Aorta (tissue), 5 donors: ENCODE data around the gene TAF4. TPM values are rescaled to one million over a fixed set of nuclear protein-coding genes. Genes with fewer than 3 reads are reported as not detected.
A peak's percentile ranks its signal among the peaks of the same experiment; 100 is the strongest.

Source experiments
- ATAC-seq: fragments of 200-7000 bp; cut with Tn5 transposase; one replicate; pipeline ENCODE4 v1.9.1; 2022; ENCODE audit warnings: moderate library complexity; ENCODE audit not compliant: low FRiP score
- DNase-seq, 2 donors: peaks; one replicate each; pipeline ENCODE4 v3.0.0-alpha.2; 2020
- H3K27ac ChIP-seq, 2 donors: one replicate each; pipeline ENCODE4 v1.5.1; 2013; ENCODE audit warnings: low read length in 2 of 2, mild to moderate bottlenecking in 2 of 2, moderate library complexity in 2 of 2, control low read depth in 1 of 2, inconsistent platforms in 1 of 2, low read depth in 1 of 2
- H3K27me3 ChIP-seq, 2 donors: one replicate each; pipeline ENCODE4 v1.6.1; 2013; ENCODE audit warnings: control low read depth in 1 of 2, low read length in 1 of 2, mild to moderate bottlenecking in 1 of 2, moderate library complexity in 1 of 2; ENCODE audit not compliant: insufficient read depth in 2 of 2, control insufficient read depth in 1 of 2
- H3K36me3 ChIP-seq, 2 donors: one replicate each; pipeline ENCODE4 v1.6.1; 2013; ENCODE audit warnings: control low read depth in 1 of 2, low read length in 1 of 2, mild to moderate bottlenecking in 1 of 2; ENCODE audit not compliant: insufficient read depth in 2 of 2, control insufficient read depth in 1 of 2
- H3K4me1 ChIP-seq, 2 donors: one replicate each; pipeline ENCODE4 v1.6.1; 2013; ENCODE audit warnings: low read length in 2 of 2, control low read depth in 1 of 2, mild to moderate bottlenecking in 1 of 2, moderate library complexity in 1 of 2; ENCODE audit not compliant: insufficient read depth in 2 of 2, control insufficient read depth in 1 of 2
- H3K4me3 ChIP-seq, 2 donors: one replicate each; pipeline ENCODE4 v1.5.1; 2013; ENCODE audit warnings: low read length in 2 of 2, control low read depth in 1 of 2, mild to moderate bottlenecking in 1 of 2
- H3K9me3 ChIP-seq: one replicate; pipeline ENCODE4 v1.6.1; 2013; ENCODE audit warnings: mild to moderate bottlenecking, low read length; ENCODE audit not compliant: control insufficient read depth
- WGBS, 2 donors: extraction: QIAGEN DNeasy Blood & Tissue Kit; methylation state at CpG; one replicate each; pipeline ENCODE4 v1.1.7; 2013; 5-methylcytosine and 5-hydroxymethylcytosine counted together
- intact Hi-C, 2 donors: fragments of 100-400 bp; cut with DNase I; formaldehyde crosslinking; loops; one replicate each; pipeline versions ENCODE4 v1.14.2 to v1.15.0; 2022
- polyA plus RNA-seq, 2 donors: library from polyadenylated mRNA; stranded (reverse); fragments of 200-250 nt; gene quantifications; one replicate each; pipeline ENCODE4 v1.2.3, GENCODE V29; 2013
- total RNA-seq, 2 donors: library from RNA; stranded (reverse); fragmentation: NEBNext Ultra II Directional; extraction: Animal tissue kit (Norgen Biotek cat#: 25700); gene quantifications; one replicate each; pipeline ENCODE4 v1.2.1, GENCODE V29; 2021
- donor health status: healthy with polysubstance abuse.
- donor health status: Bipolar disorder and iron deficiency.
- donor health status: DM: no; HTN: no; CAD: no.
- donor health status: DM: no; HTN: no; CAD: no.
- donor health status: DM: yes; HTN: yes; CAD: no.

The TAF4 gene
- total and polyA plus RNA-seq, 4 donors = 2.5 to 19.5 (median 9.0) TPM

GRCh38 chr20:62030834-62031434 is 34.7 kb downstream of the TAF4 start:
- 90 to 92% methylated on average over 14 of the region's 14 CpGs for WGBS, 2 donors

GRCh38 chr20:62030357-62030756 is 35.3 kb downstream of the TAF4 start:
- Histone ChIP-seq H3K36me3 (no peaks in the 10 kb centered on the region), H3K27ac (no peak overlapping the region), H3K9me3 (no peaks in the 10 kb centered on the region), H3K4me1 (no peaks in the 10 kb centered on the region), H3K4me3 (no peak overlapping the region), H3K27me3 (no peaks in the 10 kb centered on the region)
- no peak for ATAC-seq
- 88 to 92% methylated on average over 9 of the region's 9 CpGs for WGBS, 2 donors
- intact Hi-C loops = no loop called here
- DNase-seq = peak in 1 of 2 donors; percentile 57

More at GRCh38 chr20:62030834-62031434, 34.7 kb downstream of the TAF4 start:
- intact Hi-C loops = no loop called here
- H3K4me1 ChIP-seq = no peaks in the 10 kb centered on the region
- no peak overlapping the region for H3K4me3 ChIP-seq
- no peak for ATAC-seq
- peak in 1 of 2 donors; percentile 39 for DNase-seq
- H3K36me3 ChIP-seq = no peaks in the 10 kb centered on the region
- H3K27ac ChIP-seq = no peak overlapping the region
- H3K27me3 ChIP-seq = no peaks in the 10 kb centered on the region
- no peaks in the 10 kb centered on the region for H3K9me3 ChIP-seq

DNA sequence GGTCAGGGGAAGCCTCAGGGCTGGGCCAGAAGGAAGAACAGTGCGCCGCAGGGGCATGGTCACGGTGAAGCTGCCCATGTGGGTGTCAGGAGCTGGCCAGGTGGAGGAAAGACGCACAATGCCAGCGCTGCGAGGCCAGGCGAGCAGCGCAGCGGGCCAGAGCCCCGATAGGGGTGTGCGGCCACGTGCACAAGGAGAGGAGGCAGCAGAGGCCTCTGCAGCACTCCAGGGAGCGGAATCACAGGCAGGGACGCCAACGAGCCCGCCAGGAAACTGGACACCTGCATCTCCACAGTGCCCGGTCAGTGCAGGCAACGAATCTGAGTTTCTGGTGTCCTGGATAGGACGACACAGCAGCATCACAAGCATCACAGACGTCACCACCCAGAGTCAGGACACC is 35.7 kb downstream of the TAF4 start:
- H3K4me3 ChIP-seq = no peak overlapping the region
- H3K9me3 ChIP-seq = no peaks in the 10 kb centered on the region
- no peaks in the 10 kb centered on the region for H3K27me3 ChIP-seq
- H3K27ac ChIP-seq = no peak overlapping the region
- DNase-seq = peak in 1 of 2 donors; percentile 51
- no peak for ATAC-seq
- WGBS, 2 donors = 94 to 95% methylated on average over 20 of the region's 20 CpGs
- intact Hi-C loops = loop anchor here in 1 of 2 donors (5.0 kb wide), 1 partner anchor 107 kb away; no protein-coding TSS in a partner anchor
- H3K4me1 ChIP-seq = no peaks in the 10 kb centered on the region
- no peaks in the 10 kb centered on the region for H3K36me3 ChIP-seq

DNA sequence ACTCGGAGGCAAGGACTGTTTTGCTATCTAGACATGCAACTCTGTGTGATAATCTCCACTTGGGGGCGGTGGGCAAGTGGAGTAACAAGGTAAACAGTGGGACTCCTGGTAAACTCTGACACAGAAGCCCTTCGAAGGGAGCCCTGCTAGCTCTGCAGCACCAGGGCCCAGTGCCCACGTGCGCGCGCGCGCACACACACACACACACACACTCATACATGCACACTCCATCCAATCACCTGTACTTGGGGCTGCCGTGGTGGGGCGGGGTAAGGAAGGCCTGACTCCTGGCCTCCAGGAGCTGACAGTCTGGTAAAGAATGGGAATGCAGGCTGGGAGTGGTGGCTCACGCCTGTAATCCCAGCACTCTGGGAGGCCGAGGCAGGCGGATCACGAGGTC is 36.4 kb downstream of the TAF4 start:
- Histone ChIP-seq H3K36me3 (no peaks in the 10 kb centered on the region), H3K4me3 (no peak overlapping the region), H3K9me3 (no peaks in the 10 kb centered on the region), H3K27me3 (no peaks in the 10 kb centered on the region), H3K4me1 (no peaks in the 10 kb centered on the region), H3K27ac (no peak overlapping the region)
- ATAC-seq = no peak
- 91% methylated on average over 15 of the region's 15 CpGs for WGBS, 2 donors
- intact Hi-C loops = loop anchor here in 1 of 2 donors (5.0 kb wide), 1 partner anchor 108 kb away; no protein-coding TSS in a partner anchor
- peak in 1 of 2 donors; percentile 43 for DNase-seq

- Histone ChIP-seq H3K27me3 (no peaks in the 10 kb centered on the region), H3K9me3 (no peaks in the 10 kb centered on the region), H3K4me1 (no peaks in the 10 kb centered on the region), H3K4me3 (no peak overlapping the region), H3K27ac (no peak overlapping the region), H3K36me3 (no peaks in the 10 kb centered on the region)
- DNase-seq (peak in 1 of 2 donors; percentile 55), ATAC-seq (no peak)
- WGBS, 2 donors = 93 to 94% methylated on average over 14 of the region's 14 CpGs
- intact Hi-C loops = loop anchor here in 1 of 2 donors (5.0 kb wide), 1 partner anchor 109 kb away; no protein-coding TSS in a partner anchor
Observed at GRCh38 chr20:62028384-62028783, 37.3 kb downstream of the TAF4 start.

- no peaks in the 10 kb centered on the region for H3K27me3 ChIP-seq
- no peaks in the 10 kb centered on the region for H3K9me3 ChIP-seq
- ATAC-seq = no peak
- DNase-seq = peak in 1 of 2 donors; percentile 51
- H3K4me3 ChIP-seq = no peak overlapping the region
- intact Hi-C loops = loop anchor here in 1 of 2 donors (5.0 kb wide), 1 partner anchor 109 kb away; no protein-coding TSS in a partner anchor
- no peak overlapping the region for H3K27ac ChIP-seq
- H3K4me1 ChIP-seq = no peaks in the 10 kb centered on the region
- no peaks in the 10 kb centered on the region for H3K36me3 ChIP-seq
- 88 to 90% methylated on average over 12 of the region's 12 CpGs for WGBS, 2 donors
Observed at GRCh38 chr20:62027698-62028321, 37.9 kb downstream of the TAF4 start.

GRCh38 chr20:62027116-62027515 is 38.6 kb downstream of the TAF4 start:
- Histone ChIP-seq H3K36me3 (no peaks in the 10 kb centered on the region), H3K9me3 (no peaks in the 10 kb centered on the region), H3K27me3 (no peaks in the 10 kb centered on the region), H3K4me1 (no peaks in the 10 kb centered on the region), H3K4me3 (no peak overlapping the region), H3K27ac (no peak overlapping the region)
- ATAC-seq (no peak), DNase-seq (peak in 1 of 2 donors; percentile 55)
- intact Hi-C loops = loop anchor here in 1 of 2 donors (5.0 kb wide), 1 partner anchor 110 kb away; no protein-coding TSS in a partner anchor
- WGBS, 2 donors = 25 to 33% methylated on average over 9 of the region's 9 CpGs

GRCh38 chr20:62026564-62026856 is 39.2 kb downstream of the TAF4 start:
- Histone ChIP-seq H3K4me1 (no peaks in the 10 kb centered on the region), H3K27ac (no peak overlapping the region), H3K36me3 (no peaks in the 10 kb centered on the region), H3K27me3 (no peaks in the 10 kb centered on the region), H3K9me3 (no peaks in the 10 kb centered on the region), H3K4me3 (no peak overlapping the region)
- DNase-seq (peak in 1 of 2 donors; percentile 43), ATAC-seq (no peak)
- WGBS, 2 donors = 93 to 98% methylated on average over 11 of the region's 11 CpGs
- intact Hi-C loops = loop anchor here in 1 of 2 donors (5.0 kb wide), 1 partner anchor 111 kb away; no protein-coding TSS in a partner anchor
